ENCODE data around the gene RPS29. TPM values are rescaled to one million over a fixed set of nuclear protein-coding genes. Genes with fewer than 3 reads are reported as not detected.

The RPS29 gene
- total RNA-seq: 1,629 TPM

DNA sequence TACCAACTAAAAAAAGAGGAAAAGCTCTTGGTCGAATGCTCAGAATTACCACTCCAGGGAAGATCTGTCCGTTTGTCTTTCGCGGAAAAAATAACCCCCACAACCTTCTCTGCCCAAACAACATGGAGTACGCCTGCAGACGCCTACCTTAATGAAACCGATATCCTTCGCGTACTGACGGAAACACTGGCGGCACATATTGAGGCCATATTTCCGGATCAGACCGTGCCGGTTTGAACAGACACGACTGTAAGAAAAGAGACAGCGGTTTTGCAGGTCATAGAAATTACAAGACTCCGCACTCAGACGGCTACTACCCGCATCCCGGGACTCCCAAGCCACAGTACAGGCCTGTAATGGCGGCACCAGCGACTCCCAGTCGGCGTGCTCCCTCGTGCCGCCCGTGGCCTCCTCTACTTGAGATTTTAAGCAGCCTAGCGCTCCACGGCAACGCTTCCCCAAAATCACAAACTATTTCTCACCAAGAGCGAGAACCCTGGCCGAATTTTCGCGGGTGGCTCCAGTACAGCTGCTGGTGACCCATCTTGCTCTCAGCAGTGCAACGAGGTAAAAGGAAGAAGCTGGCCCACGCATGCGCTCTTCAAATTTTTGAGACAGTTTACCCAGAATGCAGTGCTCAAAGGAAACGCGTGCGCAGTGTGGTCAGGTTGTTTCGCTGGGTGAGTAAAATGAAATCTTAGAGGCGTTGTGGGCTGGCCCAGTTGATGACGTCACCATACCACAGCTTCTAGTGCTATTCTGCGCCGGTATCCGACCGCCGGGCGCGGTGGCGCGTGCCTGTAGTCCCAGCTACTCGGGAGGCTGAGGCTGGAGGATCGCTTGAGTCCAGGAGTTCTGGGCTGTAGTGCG, at the start of gene RPS29:
RPS29 (minus strand) TSS at position 578 of the 870 bp plus-strand sequence; CDS start at position 544, 34 bp downstream.

GRCh38 chr14:49634547-49635334, 48.6 kb upstream of the RPS29 start, which contains the start of gene DNAAF2:
Gene DNAAF2, minus strand, starts transcription at chr14:49635244. Its CDS starts 95 bp downstream, at chr14:49635149.

DNA sequence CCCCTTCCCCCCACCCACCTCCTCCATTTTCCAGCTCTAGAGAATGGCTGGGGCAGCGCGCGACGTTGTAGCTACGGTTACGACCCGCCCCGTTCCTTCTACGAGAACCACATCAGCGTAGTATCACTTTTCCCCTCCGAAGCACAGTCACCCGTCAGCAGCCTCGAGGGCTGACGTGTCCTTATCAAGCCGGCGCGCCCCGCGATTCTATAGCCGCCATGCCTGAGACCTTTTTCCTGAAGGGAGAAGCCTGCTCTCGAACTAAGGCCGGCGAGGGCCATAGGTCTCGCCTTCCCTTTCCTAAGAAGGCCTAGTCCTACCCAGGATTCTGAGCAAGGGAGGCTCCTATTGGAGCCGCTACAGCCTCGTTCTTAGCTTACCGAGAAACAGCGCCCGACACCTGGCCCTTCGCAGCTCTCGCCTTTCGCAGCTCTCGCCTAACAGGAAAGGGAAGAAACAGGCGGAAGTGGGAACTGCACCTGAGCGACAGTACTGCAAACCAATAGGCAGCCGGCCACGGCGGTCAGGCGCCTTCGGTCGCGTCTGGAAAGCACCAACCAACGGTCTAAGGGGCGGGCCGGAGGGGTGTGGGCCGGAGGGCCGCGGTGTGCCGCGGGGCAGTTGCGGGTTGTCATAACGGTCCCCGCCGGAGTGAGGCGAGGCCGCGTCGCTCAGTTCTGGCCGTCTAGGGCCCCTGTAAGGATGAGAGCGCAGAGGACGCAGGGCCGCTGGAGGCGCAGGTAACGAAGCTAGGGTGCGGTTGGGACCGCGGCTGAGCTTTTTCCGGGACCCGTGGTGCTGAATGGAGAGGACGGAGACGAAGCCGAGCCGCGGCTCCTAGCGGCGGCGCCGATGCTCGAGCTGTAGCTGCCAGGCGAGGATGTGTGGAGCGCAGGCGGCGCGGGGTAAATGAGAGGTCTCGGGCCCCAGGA, 34.3 kb upstream of the RPS29 start, which contains the start of the genes MGAT2 and RPL36AL:
MGAT2 (plus strand) TSS at position 618 of the 932 bp plus-strand sequence. CDS start 470 bp downstream, outside the sequence.
RPL36AL (minus strand) TSS at position 445 of the 932 bp plus-strand sequence. CDS start 1,522 bp downstream, outside the sequence.

DNA sequence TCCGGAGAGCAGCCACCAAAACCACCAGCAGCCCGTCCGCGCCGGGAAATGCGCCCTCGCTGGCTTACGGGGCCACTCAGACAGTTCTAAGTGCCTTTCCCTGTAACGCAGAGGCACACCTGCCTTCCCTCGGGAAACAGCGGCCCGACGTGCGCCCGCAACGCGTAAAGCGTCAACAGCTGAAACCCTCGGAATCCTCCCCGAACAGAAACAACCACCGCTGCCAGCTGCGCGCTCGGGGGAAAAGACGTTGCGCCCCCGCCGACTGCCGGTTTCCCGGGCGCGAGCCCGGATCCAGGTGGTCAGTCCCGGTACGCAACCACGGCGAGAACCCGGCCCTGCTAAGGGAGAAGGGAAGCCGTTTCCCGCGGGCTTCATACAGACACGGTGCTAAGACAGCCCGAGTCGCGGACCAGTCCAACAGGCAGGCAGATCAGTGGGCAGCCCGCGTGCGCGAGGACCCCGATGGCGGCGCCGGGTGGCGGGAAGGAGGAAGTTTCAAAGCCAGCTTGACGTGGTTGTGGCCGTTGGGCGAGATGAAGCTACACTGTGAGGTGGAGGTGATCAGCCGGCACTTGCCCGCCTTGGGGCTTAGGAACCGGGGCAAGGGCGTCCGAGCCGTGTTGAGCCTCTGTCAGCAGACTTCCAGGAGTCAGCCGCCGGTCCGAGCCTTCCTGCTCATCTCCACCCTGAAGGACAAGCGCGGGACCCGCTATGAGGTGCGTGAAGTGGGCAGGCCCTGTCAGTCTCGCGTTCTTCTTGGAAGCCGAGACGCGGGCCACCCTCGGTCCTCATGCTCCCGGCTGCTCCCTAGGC, 12.5 kb upstream of the RPS29 start, which contains the start of gene LRR1:
LRR1 (plus strand) TSS at position 456 of the 816 bp plus-strand sequence; CDS start at position 537, 81 bp downstream.

Small RNA genes lying within 50 kb of the gene (small RNA-seq; reads per million reads assigned to genes)
- gene AL139099.3 (ENCODE audit: low replicate concordance) (not detected), gene AL139099.4 (ENCODE audit: low replicate concordance) (not detected), gene RF00019 (ENCODE audit: low replicate concordance) (not detected), gene RNA5SP384 (ENCODE audit: low replicate concordance) (not detected)

Other genes with a start within 250 kb of the RPS29 start
- gene LRR1, start 12.6 kb upstream of the RPS29 start, total RNA-seq: 9.5 TPM
- 75.4 TPM for gene RPL36AL, start 34.2 kb upstream of the RPS29 start, total RNA-seq
- 24.9 TPM for gene MGAT2, start 34.4 kb upstream of the RPS29 start, total RNA-seq
- 10.9 TPM for gene DNAAF2, start 48.9 kb upstream of the RPS29 start, total RNA-seq
- gene POLE2, start 101.8 kb upstream of the RPS29 start, total RNA-seq: 14.4 TPM
- 6.2 TPM for gene KLHDC1, start 106.7 kb upstream of the RPS29 start, total RNA-seq
- 147 TPM for gene KLHDC2, start 181.8 kb upstream of the RPS29 start, total RNA-seq

All from metanephros (tissue), 2 donors.